ENCODE results near the gene OR2M4.
"Not testable (repeated sequence)": the region's sequence is repeated elsewhere in the genome, so short reads cannot be mapped to it uniquely, and the experiment has no call there.

The OR2M4 gene, protein sequence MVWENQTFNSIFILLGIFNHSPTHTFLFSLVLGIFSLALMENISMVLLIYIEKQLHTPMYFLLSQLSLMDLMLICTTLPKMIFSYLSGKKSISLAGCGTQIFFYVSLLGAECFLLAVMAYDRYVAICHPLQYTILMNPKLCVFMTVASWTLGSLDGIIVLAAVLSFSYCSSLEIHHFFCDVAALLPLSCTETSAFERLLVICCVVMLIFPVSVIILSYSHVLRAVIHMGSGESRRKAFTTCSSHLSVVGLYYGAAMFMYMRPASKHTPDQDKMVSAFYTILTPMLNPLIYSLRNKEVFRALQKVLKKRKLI

DNA sequence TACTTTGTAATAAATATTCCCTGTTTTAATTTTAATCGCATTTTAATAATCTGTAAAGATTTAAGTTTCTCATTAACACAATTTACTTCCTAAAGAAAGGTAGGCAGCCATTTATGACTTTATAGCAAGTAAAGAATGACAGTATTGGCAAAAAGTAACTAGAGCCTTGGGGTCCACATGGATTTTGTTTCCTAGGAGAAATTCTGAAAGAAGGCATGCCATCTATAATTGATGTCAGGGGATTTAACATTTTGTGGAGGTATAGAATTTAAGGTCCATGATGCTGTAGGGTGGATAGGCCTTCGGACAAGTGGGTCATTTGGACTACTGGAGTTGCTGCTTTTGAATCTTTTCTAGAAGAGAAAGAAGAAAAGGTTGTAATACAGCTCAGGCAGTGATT, at the start of gene OR2M4:
TSS of gene OR2M4 (plus strand) at position 301 of the 400 bp plus-strand sequence. CDS start 7,512 bp downstream, outside the sequence.
- no peak for DNase-seq

DNA sequence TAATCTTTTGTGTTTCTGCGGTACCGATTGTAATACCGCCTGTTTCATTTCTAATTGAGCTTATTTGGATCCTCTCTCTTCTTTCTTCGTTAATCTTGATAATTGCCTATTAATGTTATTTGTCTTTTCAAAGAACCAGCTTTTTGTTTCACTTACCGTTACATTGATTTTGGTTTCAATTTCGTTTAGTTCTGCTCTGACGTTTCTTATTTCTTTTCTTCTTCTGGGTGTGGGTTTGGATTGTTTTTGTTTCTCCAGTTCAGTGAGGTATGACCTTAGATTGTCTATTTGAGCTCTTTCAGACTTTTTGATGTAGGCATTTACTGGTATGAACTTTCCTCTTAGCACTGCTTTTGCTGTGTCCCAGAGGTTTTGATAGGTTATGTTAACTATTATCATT, 47.2 kb upstream of the OR2M4 start:
- no peak for DNase-seq

DNA sequence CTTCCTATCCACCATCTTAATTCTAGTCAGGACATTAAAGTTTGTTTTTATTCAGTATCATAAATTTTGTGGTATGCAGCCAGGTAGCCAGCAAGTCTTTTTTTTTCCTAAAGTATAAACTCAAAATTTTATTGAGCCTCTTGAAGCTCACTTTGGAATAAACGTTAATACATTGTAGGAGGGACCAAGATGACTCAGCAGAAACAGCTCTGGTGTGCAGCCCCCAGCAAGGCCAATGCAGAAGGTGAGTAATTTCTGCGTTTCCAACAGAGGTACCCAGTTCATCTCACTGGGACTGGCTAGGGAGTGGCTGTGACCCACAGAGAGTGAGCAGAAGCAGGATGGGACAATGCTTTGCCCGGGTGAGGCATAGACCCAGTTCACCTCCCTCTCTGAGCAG, 43.9 kb upstream of the OR2M4 start:
- DNase-seq = no peak

DNA sequence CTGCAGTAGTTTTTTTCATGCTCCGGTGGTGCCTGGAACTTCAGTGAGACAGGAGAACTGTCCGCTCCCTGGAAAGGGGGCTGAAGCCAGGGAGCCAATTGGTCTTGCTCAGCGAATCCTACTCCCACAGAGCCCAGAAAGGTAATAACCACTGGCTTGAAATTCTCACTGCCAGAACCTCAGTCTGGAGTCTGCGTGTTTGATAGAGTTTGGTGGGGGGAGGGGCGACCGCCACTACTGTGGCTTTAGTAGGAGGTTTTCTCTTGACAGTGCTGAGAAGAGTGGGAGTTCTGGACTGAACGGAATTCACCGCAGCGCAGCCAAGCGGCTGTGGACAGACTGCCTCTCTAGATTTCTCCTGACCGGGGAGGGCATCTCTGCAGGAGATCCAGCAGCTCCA, 42.2 kb upstream of the OR2M4 start:
- DNase-seq = no peak

DNA sequence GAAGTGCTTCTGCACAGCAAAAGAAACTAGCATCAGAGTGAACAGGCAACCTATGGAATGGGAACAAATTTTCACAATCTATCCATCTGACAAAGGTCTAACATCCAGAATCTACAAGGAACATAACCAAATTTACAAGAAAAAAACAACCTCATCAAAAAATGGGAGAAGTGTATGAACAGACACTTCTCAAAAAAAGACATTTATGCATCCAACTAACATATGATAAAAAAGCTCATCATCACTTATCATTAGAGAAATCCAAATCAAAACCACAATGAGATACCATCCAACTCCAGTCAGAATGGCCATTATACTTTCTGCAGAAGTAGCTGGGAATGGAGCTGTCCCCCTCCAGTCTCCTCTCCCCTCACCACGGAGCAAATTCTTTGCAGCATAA, 37.1 kb upstream of the OR2M4 start:
- DNase-seq = no peak

DNA sequence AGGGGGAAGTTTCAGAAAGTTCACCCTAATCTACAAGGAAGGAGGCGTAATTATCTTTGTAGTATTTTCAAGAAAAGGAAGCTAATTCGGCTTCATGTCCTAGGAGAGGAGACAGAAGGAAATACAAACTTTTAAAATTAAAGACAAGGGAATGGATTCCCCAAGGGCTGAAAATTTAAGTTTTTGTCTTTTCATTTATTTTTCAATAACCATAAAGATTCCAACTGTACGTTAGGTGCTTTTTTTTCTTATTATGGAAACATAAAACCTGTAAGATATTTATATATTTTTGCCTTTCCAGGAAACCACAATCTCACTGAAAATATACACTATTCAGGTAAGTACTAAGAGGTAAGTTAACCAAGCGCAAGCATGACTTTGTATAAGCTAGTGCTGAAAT, 34.3 kb upstream of the OR2M4 start, which contains the start of gene OR2M3:
TSS of gene OR2M3 (plus strand) at position 301 of the 400 bp plus-strand sequence. CDS start 5,803 bp downstream, outside the sequence.
- no peak for DNase-seq

DNA sequence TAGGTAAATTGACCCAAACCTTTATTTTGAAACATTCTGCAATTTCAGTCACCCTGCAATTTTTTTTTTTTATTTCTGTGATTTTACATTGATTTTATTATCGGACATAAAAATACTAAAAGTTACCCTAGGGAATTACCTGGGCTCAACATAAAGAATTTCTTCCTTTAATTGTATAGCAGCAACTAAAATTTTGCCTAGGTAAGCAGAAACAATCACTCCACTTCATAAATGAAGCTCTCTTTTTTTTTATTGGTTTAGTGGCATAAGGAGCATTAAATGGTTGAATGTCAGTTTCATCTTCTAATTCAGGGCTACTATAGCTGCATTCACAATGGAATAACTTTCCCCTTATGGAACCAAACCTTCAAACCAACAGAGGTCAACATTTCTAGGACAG, 15.3 kb upstream of the OR2M4 start:
- no peak for DNase-seq

DNA sequence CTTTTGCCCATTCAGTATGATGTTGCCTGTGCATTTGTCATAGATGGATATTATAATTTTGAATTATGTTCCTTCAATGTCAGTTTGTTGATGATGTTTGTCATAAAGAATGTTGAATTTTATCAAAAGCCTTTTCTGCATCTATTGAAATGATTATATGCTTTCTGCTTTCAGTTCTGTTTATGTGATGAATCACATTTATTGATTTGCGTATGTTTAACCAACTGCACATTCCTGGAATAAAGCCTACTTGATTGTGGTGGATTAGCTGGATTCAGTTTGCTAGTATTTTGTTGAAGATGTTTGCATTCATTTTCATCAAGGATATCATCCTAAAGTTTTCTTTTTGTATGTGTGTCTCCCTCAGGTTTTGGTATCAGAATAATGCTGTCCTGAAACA, 5.7 kb upstream of the OR2M4 start:
- no peak for DNase-seq

DNA sequence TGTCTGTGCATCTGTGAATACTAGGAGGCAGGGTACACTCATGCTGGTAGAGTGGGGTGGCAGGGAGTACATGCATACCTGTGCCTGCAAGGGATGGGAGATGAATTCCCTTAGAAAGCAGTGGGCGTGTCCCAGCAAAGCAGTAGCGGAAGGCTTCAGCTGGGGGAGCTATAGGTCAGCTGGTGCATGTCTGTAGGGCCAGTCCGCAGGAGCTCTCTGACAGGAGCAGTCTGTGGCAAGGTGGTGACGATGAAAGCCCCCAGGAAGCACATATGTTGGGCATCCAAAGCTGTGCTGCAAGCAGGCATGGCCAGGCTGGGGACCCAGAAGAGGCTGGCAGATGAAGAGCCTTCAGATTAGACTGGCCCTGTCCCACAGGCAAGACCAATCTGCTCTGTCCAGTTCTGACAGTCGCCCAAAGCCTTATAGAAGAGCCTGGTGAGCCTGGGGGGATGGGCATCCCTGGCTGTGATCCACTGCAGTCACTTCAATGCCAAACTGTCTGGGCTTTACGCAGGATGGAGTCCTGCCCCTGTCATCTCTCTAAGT, 1.8 kb upstream of the OR2M4 start:
- DNase-seq = no peak

DNA sequence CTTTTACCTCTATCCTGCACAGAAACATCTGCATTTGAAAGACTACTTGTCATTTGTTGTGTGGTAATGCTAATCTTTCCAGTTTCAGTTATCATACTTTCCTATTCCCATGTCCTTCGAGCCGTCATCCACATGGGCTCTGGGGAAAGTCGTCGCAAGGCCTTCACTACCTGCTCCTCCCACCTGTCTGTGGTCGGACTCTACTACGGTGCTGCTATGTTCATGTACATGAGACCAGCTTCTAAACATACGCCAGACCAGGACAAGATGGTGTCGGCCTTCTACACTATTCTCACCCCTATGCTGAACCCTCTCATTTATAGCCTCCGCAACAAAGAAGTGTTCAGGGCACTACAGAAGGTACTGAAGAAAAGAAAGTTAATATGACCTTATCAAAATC, 8.3 kb downstream of the OR2M4 start:
- no peak for DNase-seq

DNA sequence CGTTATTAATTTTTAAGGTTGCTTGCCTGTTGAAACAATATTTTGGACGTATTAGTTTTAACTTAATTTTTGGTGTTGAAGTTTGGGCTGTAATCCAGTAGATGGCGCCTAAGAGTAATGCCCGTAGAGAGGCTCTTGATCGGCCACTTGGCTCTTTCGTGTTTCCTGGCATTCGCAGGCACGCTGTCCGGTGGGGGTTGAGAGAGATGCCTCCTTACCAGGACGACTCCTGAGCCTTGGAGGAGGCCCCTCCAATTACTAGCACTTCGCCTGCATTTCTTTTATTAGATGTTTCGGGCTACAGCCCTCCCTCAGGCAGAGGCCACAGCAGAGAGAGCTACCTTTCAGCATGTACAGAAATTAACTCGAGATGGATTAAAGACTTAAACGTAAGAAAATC, 12.0 kb downstream of the OR2M4 start:
- DNase-seq = no peak

DNA sequence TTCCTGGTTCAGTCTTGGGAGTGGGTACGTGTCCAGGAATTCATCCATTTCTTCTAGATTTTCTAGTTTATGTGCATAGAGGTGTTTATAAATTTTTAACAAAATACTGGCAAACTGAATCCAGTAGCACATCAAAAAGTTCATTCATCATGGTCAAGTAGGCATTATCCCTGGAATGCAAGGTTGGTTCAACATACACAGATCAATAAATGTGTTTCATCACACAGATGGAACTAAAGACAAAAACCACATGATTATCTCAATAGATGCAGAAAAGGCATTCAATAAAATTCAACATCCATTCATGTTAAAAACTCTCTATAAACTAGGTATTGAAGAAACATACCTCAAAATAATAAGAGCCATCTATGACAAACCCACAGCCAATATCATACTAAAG, 28.1 kb downstream of the OR2M4 start:
- DNase-seq = not testable (repeated sequence)

DNA sequence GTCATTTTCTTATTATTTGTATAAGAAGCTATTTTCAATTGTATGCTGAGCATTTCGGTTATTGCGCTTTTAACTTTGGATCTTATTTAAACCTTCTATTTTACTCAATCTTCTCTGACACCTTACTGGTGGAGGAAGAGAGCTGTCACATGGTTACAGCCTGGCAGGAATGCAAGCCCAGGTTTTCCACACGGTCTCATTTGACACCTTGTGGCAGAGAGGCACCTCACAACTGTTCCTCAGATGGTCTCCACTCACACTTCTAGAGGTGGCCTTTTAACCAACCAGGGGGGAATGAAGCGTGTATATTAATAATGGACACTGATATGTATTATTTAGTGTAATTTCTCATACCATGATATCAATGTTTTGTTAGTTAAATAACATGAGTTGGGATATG, 37.0 kb downstream of the OR2M4 start:
- no peak for DNase-seq

DNA sequence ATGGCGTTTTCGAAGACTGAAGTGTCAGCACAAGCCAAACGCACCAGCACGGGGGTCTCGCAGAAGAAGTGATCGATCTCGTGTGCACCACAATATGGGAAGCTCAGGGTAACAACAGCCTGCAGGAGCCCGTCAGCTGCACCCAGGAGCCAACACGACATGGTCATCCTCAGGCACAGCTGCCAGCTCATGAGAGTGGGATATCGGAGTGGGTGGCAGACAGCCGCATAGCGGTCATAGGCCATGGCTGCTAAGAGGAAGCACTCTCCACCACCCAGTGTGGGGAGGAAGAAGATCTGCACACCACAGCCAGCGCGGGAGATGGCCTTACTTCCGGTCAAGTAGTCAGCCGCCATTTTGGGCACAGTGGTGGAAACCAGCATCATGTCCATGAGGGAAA, 42.0 kb downstream of the OR2M4 start:
- DNase-seq = not testable (repeated sequence)

DNA sequence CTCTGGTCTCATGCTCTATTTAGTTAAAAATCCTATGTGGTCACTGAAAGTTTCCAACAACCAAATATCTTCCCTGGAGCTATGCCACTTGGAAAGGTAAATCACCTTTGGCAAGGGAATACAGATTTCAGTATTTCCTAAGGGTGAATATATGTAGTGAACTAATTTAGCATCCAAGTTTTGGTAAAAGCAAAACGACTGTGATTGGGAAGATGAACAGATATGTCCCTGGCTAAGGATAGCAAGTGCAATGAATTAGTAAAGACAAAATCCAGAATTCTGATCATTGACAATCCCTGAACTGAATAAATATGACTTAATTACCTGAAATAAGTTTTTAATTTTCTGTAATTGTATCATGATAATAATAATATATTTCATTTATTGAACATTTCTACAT, 46.7 kb downstream of the OR2M4 start, which contains the start of gene OR2T33:
TSS of gene OR2T33 (minus strand) at position 101 of the 400 bp plus-strand sequence. CDS start 4,162 bp downstream, outside the sequence.
- DNase-seq = no peak

DNA sequence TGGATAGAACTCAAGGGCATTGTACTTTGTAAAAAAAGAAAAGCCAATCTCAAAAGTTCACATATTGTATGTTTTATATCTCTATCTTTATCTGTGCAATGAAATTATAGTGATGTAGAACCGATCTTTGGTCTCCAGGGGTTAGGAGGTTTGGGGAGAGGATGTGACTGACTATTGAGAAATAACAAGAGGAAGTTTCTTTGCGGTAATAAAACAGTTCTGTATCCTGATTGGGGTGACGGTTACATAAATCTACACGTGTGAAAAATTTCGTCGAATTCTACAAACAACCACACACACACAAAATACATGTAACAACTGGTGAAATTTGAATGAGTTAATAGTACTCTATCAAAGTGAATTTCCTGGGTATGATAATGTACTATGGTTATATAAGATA, 57.2 kb downstream of the OR2M4 start:
- no peak for DNase-seq

Measured in NCI-H1417 treated with DMSO at 0.1 percent for 48 hours (cell line).